GM10248 (cell line): ENCODE results near the gene PLA2G4A.

ENCODE experiments used
- CTCF ChIA-PET: fragments of 300-600 bp; sonication (Branson Sonifier 250); formaldehyde crosslinking; extraction: SDS; loops from one replicate; lab custom pipeline; 2021; ENCODE audit warnings: antibody characterized with exemption; lab: Yijun Ruan, JAX
- POLR2A ChIA-PET: fragments of 350-650 bp; sonication (Branson Sonifier 250); formaldehyde crosslinking; extraction: SDS; loops from one replicate; lab custom pipeline; 2020; ENCODE audit warnings: antibody characterized with exemption; lab: Yijun Ruan, JAX
- DNase-seq: peaks from one replicate; pipeline ENCODE4 v3.0.0; 2012; ENCODE audit errors: extremely low spot score
- CTCF ChIP-seq: IDR thresholded peaks from 2 replicates; pipeline ENCODE4 v1.5.1; 2012; ENCODE audit warnings: mild to moderate bottlenecking, low read depth; ENCODE audit errors: extremely low read depth, missing control alignments, control extremely low read depth

PLA2G4A gene

GRCh38 chr1:186925881-186926669 lies 97.3 kb downstream of the PLA2G4A start:
- POLR2A ChIA-PET = no interaction called here
- CTCF ChIA-PET = interaction anchor here (1.4 kb wide), 1 partner anchor 12 kb away, joined by 4 read pairs; no protein-coding TSS in a partner anchor
- no peak for DNase-seq
- TF ChIP-seq CTCF = no peak

- TF ChIP-seq CTCF = no peak
- POLR2A ChIA-PET = no interaction called here
- no peak for DNase-seq
- CTCF ChIA-PET = no interaction called here
Measured at GRCh38 chr1:186927884-186928283, 99.1 kb downstream of the PLA2G4A start.

GRCh38 chr1:186930238-186930637 lies 101.5 kb downstream of the PLA2G4A start:
- POLR2A ChIA-PET = no interaction called here
- no peak for DNase-seq
- CTCF ChIA-PET = interaction anchor here (1.5 to 2.9 kb wide), 2 partner anchors 12 to 448 kb away, joined by 3 to 9 read pairs; no protein-coding TSS in a partner anchor
- no peak for TF ChIP-seq CTCF

- ChIA-PET CTCF (no interaction called here), POLR2A (no interaction called here)
- no peak for DNase-seq
- no peak for TF ChIP-seq CTCF
Measured at GRCh38 chr1:186937016-186937670, 108.4 kb downstream of the PLA2G4A start.

- TF ChIP-seq CTCF = no peak
- CTCF ChIA-PET = interaction anchor here (1.2 kb wide), 1 partner anchor 273 kb away, joined by 3 read pairs; no protein-coding TSS in a partner anchor
- no peak for DNase-seq
- POLR2A ChIA-PET = no interaction called here
Measured at GRCh38 chr1:186943891-186944686, 115.3 kb downstream of the PLA2G4A start.

- TF ChIP-seq CTCF = no peak
- ChIA-PET POLR2A (no interaction called here), CTCF (interaction anchor here (1.7 kb wide), 1 partner anchor 10 kb away, joined by 7 read pairs; no protein-coding TSS in a partner anchor)
- DNase-seq = no peak
Measured at GRCh38 chr1:186945146-186945545, 116.4 kb downstream of the PLA2G4A start.
